Measurements from ENCODE around the gene SMC1B.
"Not testable (repeated sequence)": the region's sequence is repeated elsewhere in the genome, so short reads cannot be mapped to it uniquely, and the experiment has no call there.

SMC1B gene

GRCh38 chr22:45376703-45377102 lies 36.7 kb downstream of the SMC1B start:
- Histone ChIP-seq H3K27me3 (ENCODE audit: insufficient read depth, low read length) (no peaks in the 10 kb centered on the region), H3K4me1 (ENCODE audit: control insufficient read depth, insufficient read depth, low read length, unreplicated experiment) (no peaks in the 10 kb centered on the region), H3K27ac (ENCODE audit: low read depth, low read length) (no peak overlapping the region)

GRCh38 chr22:45376009-45376408 lies 37.4 kb downstream of the SMC1B start:
- H3K4me1 ChIP-seq (ENCODE audit: control insufficient read depth, insufficient read depth, low read length, unreplicated experiment), result no peaks in the 10 kb centered on the region
- no peaks in the 10 kb centered on the region for H3K27me3 ChIP-seq (ENCODE audit: insufficient read depth, low read length)
- no peak overlapping the region for H3K4me3 ChIP-seq (ENCODE audit: low read depth, low read length)
- H3K27ac ChIP-seq (ENCODE audit: low read depth, low read length), result no peak overlapping the region
- no peak overlapping the region for H2AFZ ChIP-seq (ENCODE audit: low read length, unreplicated experiment)
- no peaks in the 10 kb centered on the region for H3K79me2 ChIP-seq (ENCODE audit: control insufficient read depth, insufficient read depth, low read length, unreplicated experiment)
- no peaks in the 10 kb centered on the region for H3K36me3 ChIP-seq (ENCODE audit: insufficient read depth, low read length)

More at GRCh38 chr22:45376703-45377102, 36.7 kb downstream of the SMC1B start:
- no peaks in the 10 kb centered on the region for H3K36me3 ChIP-seq (ENCODE audit: insufficient read depth, low read length)
- no peak overlapping the region for H2AFZ ChIP-seq (ENCODE audit: low read length, unreplicated experiment)
- no peak overlapping the region for H3K4me3 ChIP-seq (ENCODE audit: low read depth, low read length)
- H3K79me2 ChIP-seq (ENCODE audit: control insufficient read depth, insufficient read depth, low read length, unreplicated experiment), result no peaks in the 10 kb centered on the region

- H3K36me3 ChIP-seq (ENCODE audit: insufficient read depth, low read length); H3K79me2 ChIP-seq (ENCODE audit: control insufficient read depth, insufficient read depth, low read length, unreplicated experiment); H3K27ac ChIP-seq (ENCODE audit: low read depth, low read length); H2AFZ ChIP-seq (ENCODE audit: low read length, unreplicated experiment); H3K4me1 ChIP-seq (ENCODE audit: control insufficient read depth, insufficient read depth, low read length, unreplicated experiment); H3K27me3 ChIP-seq (ENCODE audit: insufficient read depth, low read length); H3K4me3 ChIP-seq (ENCODE audit: low read depth, low read length): not testable (repeated sequence)
Measured at GRCh38 chr22:45373592-45373991, 39.8 kb downstream of the SMC1B start.

GRCh38 chr22:45366713-45367112 lies 46.7 kb downstream of the SMC1B start:
- H3K27ac ChIP-seq (ENCODE audit: low read depth, low read length), result no peak overlapping the region
- no peaks in the 10 kb centered on the region for H3K4me1 ChIP-seq (ENCODE audit: control insufficient read depth, insufficient read depth, low read length, unreplicated experiment)
- no peaks in the 10 kb centered on the region for H3K36me3 ChIP-seq (ENCODE audit: insufficient read depth, low read length)
- no peak overlapping the region for H2AFZ ChIP-seq (ENCODE audit: low read length, unreplicated experiment)
- no peaks in the 10 kb centered on the region for H3K27me3 ChIP-seq (ENCODE audit: insufficient read depth, low read length)
- no peaks in the 10 kb centered on the region for H3K79me2 ChIP-seq (ENCODE audit: control insufficient read depth, insufficient read depth, low read length, unreplicated experiment)
- H3K4me3 ChIP-seq (ENCODE audit: low read depth, low read length), result no peak overlapping the region

- no peak overlapping the region for H2AFZ ChIP-seq (ENCODE audit: low read length, unreplicated experiment)
- H3K79me2 ChIP-seq (ENCODE audit: control insufficient read depth, insufficient read depth, low read length, unreplicated experiment), result no peaks in the 10 kb centered on the region
- no peaks in the 10 kb centered on the region for H3K27me3 ChIP-seq (ENCODE audit: insufficient read depth, low read length)
Measured at GRCh38 chr22:45359627-45360026, 53.8 kb downstream of the SMC1B start.

GRCh38 chr22:45358127-45358526 lies 55.3 kb downstream of the SMC1B start:
- H3K36me3 ChIP-seq (ENCODE audit: insufficient read depth, low read length), result no peaks in the 10 kb centered on the region
- no peaks in the 10 kb centered on the region for H3K79me2 ChIP-seq (ENCODE audit: control insufficient read depth, insufficient read depth, low read length, unreplicated experiment)
- no peak overlapping the region for H3K27ac ChIP-seq (ENCODE audit: low read depth, low read length)
- H3K27me3 ChIP-seq (ENCODE audit: insufficient read depth, low read length), result no peaks in the 10 kb centered on the region
- H2AFZ ChIP-seq (ENCODE audit: low read length, unreplicated experiment), result no peak overlapping the region
- no peaks in the 10 kb centered on the region for H3K4me1 ChIP-seq (ENCODE audit: control insufficient read depth, insufficient read depth, low read length, unreplicated experiment)
- H3K4me3 ChIP-seq (ENCODE audit: low read depth, low read length), result no peak overlapping the region

More at GRCh38 chr22:45359627-45360026, 53.8 kb downstream of the SMC1B start:
- Histone ChIP-seq H3K36me3 (ENCODE audit: insufficient read depth, low read length) (no peaks in the 10 kb centered on the region), H3K4me3 (ENCODE audit: low read depth, low read length) (no peak overlapping the region), H3K4me1 (ENCODE audit: control insufficient read depth, insufficient read depth, low read length, unreplicated experiment) (no peaks in the 10 kb centered on the region), H3K27ac (ENCODE audit: low read depth, low read length) (no peak overlapping the region)

GRCh38 chr22:45357490-45357889 lies 55.9 kb downstream of the SMC1B start:
- Histone ChIP-seq H3K27me3 (ENCODE audit: insufficient read depth, low read length) (no peaks in the 10 kb centered on the region), H3K27ac (ENCODE audit: low read depth, low read length) (no peak overlapping the region), H3K36me3 (ENCODE audit: insufficient read depth, low read length) (no peaks in the 10 kb centered on the region)

GRCh38 chr22:45353786-45354185 lies 59.6 kb downstream of the SMC1B start:
- Histone ChIP-seq H3K4me3 (ENCODE audit: low read depth, low read length) (no peak overlapping the region), H2AFZ (ENCODE audit: low read length, unreplicated experiment) (no peak overlapping the region), H3K27ac (ENCODE audit: low read depth, low read length) (no peak overlapping the region), H3K36me3 (ENCODE audit: insufficient read depth, low read length) (no peaks in the 10 kb centered on the region), H3K4me1 (ENCODE audit: control insufficient read depth, insufficient read depth, low read length, unreplicated experiment) (no peaks in the 10 kb centered on the region), H3K79me2 (ENCODE audit: control insufficient read depth, insufficient read depth, low read length, unreplicated experiment) (no peaks in the 10 kb centered on the region), H3K27me3 (ENCODE audit: insufficient read depth, low read length) (no peaks in the 10 kb centered on the region)

More at GRCh38 chr22:45357490-45357889, 55.9 kb downstream of the SMC1B start:
- Histone ChIP-seq H2AFZ (ENCODE audit: low read length, unreplicated experiment) (no peak overlapping the region), H3K4me1 (ENCODE audit: control insufficient read depth, insufficient read depth, low read length, unreplicated experiment) (no peaks in the 10 kb centered on the region), H3K4me3 (ENCODE audit: low read depth, low read length) (no peak overlapping the region), H3K79me2 (ENCODE audit: control insufficient read depth, insufficient read depth, low read length, unreplicated experiment) (no peaks in the 10 kb centered on the region)

- not testable (repeated sequence) for H3K27me3 ChIP-seq (ENCODE audit: insufficient read depth, low read length); H3K4me1 ChIP-seq (ENCODE audit: control insufficient read depth, insufficient read depth, low read length, unreplicated experiment); H3K27ac ChIP-seq (ENCODE audit: low read depth, low read length); H3K79me2 ChIP-seq (ENCODE audit: control insufficient read depth, insufficient read depth, low read length, unreplicated experiment); H3K36me3 ChIP-seq (ENCODE audit: insufficient read depth, low read length); H3K4me3 ChIP-seq (ENCODE audit: low read depth, low read length); H2AFZ ChIP-seq (ENCODE audit: low read length, unreplicated experiment)
Measured at GRCh38 chr22:45352757-45353156, 60.6 kb downstream of the SMC1B start.

GRCh38 chr22:45351956-45352355 lies 61.4 kb downstream of the SMC1B start:
- no peak overlapping the region for H3K4me3 ChIP-seq (ENCODE audit: low read depth, low read length)
- H3K79me2 ChIP-seq (ENCODE audit: control insufficient read depth, insufficient read depth, low read length, unreplicated experiment), result no peaks in the 10 kb centered on the region
- no peak overlapping the region for H2AFZ ChIP-seq (ENCODE audit: low read length, unreplicated experiment)
- no peaks in the 10 kb centered on the region for H3K4me1 ChIP-seq (ENCODE audit: control insufficient read depth, insufficient read depth, low read length, unreplicated experiment)
- H3K36me3 ChIP-seq (ENCODE audit: insufficient read depth, low read length), result no peaks in the 10 kb centered on the region
- no peak overlapping the region for H3K27ac ChIP-seq (ENCODE audit: low read depth, low read length)
- H3K27me3 ChIP-seq (ENCODE audit: insufficient read depth, low read length), result no peaks in the 10 kb centered on the region

- no peaks in the 10 kb centered on the region for H3K27me3 ChIP-seq (ENCODE audit: insufficient read depth, low read length)
- H2AFZ ChIP-seq (ENCODE audit: low read length, unreplicated experiment), result no peak overlapping the region
- no peaks in the 10 kb centered on the region for H3K79me2 ChIP-seq (ENCODE audit: control insufficient read depth, insufficient read depth, low read length, unreplicated experiment)
- no peaks in the 10 kb centered on the region for H3K4me1 ChIP-seq (ENCODE audit: control insufficient read depth, insufficient read depth, low read length, unreplicated experiment)
- no peak overlapping the region for H3K27ac ChIP-seq (ENCODE audit: low read depth, low read length)
- no peak overlapping the region for H3K4me3 ChIP-seq (ENCODE audit: low read depth, low read length)
- no peaks in the 10 kb centered on the region for H3K36me3 ChIP-seq (ENCODE audit: insufficient read depth, low read length)
Measured at GRCh38 chr22:45349916-45350315, 63.5 kb downstream of the SMC1B start.
